GM20000 (cell line): Measurements from ENCODE around the gene ECEL1.
A peak's percentile ranks its signal among the peaks of the same experiment; 100 is the strongest.
"Not testable (repeated sequence)": the region's sequence is repeated elsewhere in the genome, so short reads cannot be mapped to it uniquely, and the experiment has no call there.

Experiments
- DNase-seq: peaks from one replicate; pipeline ENCODE4 v3.0.0; 2012; ENCODE audit warnings: low spot score
- TF ChIP-seq, protein P1 (sequence below): IDR thresholded peaks from 2 replicates; pipeline ENCODE4 v1.5.1; 2012; ENCODE audit warnings: mild to moderate bottlenecking, control low read depth; ENCODE audit errors: extremely low read depth, missing control alignments

The ECEL1 gene

DNA sequence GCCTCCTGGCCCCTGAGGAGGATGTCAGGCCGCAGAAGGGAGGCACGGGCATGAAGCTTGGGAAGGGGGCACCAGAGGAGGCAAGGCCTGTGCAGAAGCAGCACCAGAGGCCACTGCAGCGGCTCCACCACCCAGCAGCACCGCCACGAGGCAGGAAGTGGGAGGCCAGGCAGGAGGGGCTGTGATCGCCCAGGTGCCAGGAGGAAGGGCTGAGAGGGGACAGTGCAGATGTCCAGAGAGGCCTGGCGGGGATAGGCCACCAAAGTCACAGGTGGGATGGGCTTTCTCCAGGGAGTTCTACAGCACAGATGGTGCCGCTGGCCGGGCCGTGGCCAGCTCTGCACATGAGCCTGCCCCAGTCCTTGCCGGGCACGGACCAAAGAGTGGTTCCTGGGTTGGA is 37.7 kb downstream of the ECEL1 start:
- TF ChIP-seq, protein P1, sequence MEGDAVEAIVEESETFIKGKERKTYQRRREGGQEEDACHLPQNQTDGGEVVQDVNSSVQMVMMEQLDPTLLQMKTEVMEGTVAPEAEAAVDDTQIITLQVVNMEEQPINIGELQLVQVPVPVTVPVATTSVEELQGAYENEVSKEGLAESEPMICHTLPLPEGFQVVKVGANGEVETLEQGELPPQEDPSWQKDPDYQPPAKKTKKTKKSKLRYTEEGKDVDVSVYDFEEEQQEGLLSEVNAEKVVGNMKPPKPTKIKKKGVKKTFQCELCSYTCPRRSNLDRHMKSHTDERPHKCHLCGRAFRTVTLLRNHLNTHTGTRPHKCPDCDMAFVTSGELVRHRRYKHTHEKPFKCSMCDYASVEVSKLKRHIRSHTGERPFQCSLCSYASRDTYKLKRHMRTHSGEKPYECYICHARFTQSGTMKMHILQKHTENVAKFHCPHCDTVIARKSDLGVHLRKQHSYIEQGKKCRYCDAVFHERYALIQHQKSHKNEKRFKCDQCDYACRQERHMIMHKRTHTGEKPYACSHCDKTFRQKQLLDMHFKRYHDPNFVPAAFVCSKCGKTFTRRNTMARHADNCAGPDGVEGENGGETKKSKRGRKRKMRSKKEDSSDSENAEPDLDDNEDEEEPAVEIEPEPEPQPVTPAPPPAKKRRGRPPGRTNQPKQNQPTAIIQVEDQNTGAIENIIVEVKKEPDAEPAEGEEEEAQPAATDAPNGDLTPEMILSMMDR = no peak
- no peak for DNase-seq

DNA sequence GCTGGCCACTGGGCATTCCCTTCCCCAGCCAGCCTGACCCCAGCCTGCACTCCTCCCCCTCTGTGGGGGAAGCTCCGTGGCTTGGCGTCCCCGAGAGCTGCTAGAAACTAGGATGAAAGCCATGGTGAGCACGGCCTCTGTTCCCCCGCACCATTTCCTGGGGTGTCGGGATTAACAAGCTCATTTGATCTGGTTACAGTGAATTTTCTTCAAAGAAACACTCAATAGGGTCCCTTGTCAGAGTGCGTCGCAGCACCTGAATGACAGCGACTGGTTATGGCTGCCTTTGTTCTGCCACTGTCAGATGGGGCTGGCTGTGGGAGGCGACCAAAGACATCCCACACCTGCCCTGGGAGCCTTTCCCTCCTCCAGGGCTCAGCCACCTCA is 39.3 kb downstream of the ECEL1 start:
- TF ChIP-seq, protein P1 = no peak
- no peak for DNase-seq

DNA sequence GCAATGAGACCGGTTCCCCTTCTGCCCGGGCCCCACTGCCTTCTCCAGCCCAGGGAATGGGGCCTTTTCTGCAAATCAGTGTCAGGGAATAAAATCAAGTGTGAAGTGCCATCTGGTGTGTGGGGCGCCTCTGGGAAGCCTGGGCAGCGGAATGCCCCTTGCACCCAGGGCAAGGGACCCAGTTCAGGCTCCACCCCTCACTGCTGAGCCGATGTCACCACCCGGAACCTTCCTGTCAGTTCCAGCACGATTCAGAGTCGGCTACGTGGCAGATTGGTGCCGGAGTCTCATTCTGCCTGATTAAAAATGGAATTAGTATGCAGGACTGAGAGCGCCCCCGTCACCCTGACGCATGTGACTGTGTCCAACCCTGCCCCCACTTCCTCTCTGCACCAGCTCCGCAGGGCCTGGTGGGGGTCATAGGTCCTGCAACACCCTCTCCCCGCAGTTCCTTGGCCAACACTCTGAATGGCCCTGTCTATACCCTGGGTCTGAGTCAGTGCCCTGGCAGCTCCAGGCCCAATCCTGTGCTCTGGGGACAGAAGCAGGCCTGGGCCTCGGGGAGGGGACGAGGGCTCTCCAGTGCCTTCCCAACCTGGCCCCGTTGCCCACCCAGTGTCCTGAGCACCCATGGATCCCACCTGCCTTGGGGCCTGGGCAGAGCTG is 39.9 kb downstream of the ECEL1 start:
- TF ChIP-seq, protein P1 = no peak
- DNase-seq = no peak

DNA sequence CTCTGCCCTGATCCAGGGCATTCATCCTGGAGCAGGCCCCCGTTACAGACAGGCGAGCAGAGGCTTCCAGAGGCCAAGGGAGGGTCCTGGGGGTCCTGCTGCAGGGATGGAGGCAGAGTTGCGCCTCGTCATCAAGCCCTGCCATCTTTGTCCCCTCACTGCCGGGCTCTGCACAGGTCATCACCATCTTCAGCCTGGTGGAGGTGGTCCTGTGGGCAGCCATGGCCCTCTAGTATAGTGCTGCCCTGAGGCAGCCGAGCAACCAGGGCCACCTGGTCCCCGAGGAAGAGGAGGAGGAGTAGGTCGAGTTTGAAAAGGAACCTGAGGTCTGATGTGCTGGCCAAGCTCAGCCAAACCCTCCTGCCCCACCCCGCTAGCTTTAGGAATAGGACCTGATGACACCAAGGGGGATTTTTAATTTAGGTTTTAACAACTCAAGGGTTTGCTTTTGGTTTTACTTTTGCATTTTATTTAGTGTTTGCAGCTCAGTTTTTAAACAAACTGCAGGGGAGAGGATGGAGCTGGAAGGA is 40.5 kb downstream of the ECEL1 start:
- no peak for DNase-seq

DNA sequence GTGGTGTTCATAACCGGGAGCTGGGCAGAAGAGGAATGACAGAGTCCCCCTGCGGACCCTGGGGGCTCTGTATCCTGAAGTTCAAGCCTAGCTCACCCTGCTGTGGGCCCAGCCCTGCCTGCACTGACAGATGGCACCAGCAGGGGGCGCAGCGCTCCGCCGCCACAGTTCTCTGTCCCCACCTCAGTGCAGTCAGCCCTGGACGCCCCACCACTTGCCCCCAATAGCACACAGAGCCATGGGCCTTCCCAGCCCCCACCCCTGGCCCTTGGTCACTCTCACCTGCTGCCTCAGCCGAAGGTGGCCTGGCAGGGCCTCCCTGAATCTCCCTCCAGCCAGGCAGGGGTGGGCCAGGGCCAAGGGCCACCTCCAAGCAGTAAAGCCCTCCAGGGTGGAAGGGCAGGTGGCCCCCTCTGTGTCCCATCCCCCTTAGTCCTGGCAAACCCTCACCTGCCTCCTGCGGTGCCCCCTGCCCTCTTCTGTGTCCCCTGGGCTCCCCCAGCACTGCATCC is 41.3 kb downstream of the ECEL1 start:
- not testable (repeated sequence) for DNase-seq

More for the DNA sequence above, 40.5 kb downstream of the ECEL1 start:
- TF ChIP-seq, protein P1 = no peak

DNA sequence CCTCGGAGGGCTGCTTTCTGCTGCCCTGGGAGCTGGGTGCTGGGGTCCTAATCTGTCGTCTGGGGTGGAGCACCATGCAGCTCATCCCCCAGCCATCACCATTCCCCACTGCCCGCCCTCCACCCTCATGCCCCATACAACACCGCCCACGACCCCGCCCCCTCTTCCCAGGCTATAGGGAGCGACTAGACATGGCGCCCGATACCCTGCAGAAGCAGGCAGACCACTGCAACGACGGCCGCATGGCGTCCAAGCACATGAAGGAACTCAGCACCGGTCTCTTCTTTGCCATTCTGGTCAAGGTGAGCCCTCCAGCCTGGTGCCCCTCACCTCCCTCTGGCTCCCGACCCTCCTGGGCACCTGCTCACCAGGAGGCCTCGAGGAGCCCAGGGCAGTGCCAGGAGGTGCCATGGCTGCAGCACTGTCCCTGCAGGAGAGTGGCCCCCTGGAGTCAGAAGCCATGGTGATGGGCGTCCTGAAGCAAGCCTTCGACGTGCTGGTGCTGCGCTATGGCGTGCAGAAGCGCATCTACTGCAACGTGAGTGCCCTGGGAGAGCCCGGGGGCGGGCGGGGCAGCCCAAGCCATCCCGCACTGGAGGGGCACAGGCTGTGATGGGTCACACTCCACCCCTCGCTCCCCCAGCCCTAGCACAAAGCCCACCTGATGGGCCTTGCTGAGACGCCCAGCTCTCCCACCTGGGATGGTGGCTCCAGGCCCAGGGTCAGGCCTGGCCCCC is 42.3 kb downstream of the ECEL1 start:
- not testable (repeated sequence) for DNase-seq

DNA sequence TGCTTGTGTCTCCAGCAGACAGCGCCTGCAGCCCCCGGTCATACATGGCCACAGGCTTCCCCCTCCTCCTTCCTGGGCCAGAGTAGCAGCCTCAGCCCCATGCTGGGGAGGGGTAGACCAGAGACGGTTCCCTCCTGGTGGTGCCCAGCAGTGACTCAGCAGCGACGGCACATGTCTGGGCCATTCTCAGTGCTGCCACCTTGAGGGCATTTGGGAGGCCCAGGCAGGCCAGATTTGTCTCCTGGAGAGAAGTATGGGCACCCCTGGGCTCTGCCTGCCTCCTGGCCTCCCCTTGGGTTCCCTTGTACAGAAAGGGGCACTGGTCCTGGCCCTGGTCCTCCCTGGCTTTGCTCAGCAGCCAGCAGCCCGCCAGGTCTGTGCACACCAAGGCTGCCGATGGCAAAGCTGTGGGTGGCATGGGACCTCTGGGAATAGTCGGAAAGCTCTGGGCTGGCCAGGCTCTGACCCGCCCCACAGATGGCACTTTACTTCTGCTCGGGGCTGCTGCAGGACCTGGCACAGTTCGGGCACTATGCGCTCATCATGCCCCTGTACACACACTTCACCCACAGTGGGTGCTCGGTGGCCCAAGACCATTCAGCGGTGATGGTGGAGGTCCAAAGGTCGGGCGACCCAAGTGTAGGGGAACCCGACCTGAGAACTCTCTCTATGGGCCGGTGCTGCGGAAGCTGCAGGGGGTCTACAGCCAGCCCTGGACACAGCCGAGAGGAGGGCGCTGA is 43.1 kb downstream of the ECEL1 start:
- peak; percentile 72 for DNase-seq
- TF ChIP-seq, protein P1 = peak; percentile 68

DNA sequence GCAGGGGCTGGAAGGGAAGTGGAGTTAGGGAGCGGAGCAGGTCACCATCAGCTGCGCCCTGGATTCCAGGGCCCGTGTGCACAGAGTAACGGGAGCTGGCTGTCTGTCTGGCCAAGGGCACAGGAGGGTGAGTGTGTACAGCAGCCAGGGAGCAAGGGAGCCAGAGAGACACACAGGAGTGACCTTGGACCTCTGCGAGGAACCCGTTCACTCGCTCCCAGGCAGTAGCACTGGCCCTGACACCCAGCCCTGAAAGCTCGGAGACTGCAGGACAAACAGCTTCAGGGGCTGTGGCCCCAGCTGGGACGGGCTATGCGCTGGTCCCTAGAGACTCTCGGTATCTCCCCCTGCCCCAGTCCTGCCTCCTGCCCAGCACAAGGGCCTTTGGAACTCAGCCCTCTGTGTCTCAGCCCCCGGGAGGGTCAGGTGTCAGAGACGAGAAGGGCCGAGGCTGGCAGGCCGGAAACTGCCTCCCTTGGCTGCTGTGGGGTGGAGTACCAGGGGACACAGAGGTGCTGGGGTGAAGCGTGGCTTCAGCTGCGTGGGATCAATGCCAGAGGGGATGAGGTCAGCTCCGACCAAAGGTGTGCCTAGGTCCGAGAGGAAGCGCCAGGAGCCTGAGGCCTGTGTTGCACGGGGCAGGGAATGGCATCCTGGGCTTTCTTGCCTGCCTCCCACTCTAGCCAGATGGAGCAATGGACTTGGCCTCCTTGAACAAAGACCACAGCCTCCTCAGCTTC is 43.8 kb downstream of the ECEL1 start:
- not testable (repeated sequence) for DNase-seq

DNA sequence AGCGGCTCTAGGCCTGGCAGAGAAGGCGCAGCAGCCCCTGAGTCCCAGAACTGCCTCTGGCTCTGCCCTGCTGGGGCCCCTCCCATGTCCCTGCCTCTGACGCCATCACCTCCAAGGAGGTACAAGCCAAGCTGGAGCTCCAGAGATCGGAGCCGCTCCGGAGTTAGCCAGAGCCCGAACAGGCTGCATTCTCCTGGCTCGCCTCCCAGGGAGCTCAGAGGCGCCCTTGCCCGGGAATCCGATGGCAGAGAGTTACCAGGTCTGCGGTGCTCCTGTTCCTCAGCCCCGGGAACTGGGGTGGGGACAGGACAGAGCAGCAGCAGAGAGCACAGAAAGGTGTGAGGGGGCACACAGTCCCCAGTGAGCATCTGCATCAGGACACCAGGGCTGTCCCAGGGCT is 44.6 kb downstream of the ECEL1 start:
- not testable (repeated sequence) for DNase-seq

DNA sequence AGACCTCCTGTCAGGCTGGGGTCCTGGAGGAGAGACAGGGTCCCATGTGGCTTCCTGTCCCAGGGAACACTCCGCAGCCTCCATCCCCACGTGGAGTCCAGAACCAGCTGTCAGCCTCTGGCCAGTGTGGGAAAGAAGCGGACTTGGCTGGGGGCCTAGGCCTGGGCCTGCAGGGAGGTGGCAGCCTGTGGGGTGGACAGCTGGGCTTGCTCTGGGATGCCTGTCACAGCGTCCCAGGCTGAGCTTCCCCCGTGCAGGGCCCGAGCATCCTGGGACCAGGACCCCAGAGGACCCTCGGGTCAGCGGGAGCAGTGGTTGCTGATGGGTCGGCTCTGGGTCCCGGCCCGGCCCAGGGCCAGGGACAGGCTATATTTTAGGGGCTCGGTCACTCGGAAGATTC is 45.2 kb downstream of the ECEL1 start:
- not testable (repeated sequence) for DNase-seq

DNA sequence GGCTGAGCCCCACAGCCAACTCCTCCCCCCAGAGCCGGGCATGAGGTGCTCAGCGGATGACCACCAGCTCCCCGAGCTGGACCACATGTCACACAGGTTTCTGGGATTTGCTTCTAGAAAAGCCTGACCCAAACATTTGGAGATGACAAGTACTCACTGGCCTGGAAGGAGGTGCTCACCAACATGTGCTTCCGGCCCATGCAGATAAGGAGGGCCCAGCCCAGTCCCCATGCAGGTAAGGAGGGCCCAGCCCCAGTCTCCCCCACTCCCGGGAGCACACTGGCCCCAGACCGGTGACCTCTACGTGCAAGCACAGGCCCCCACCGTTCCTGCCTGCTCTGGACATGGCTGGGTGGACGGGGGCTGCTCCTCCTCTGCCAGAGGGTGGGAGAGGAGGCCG is 45.7 kb downstream of the ECEL1 start:
- DNase-seq = not testable (repeated sequence)
